Immature natural killer cell (primary cell): Measurements from ENCODE around the gene MED12L. TPM values are rescaled to one million over a fixed set of nuclear protein-coding genes. Genes with fewer than 3 reads are reported as not detected.
"Not testable (repeated sequence)": the region's sequence is repeated elsewhere in the genome, so short reads cannot be mapped to it uniquely, and the experiment has no call there.

Experiments used
- DNase-seq, 3 donors: peaks; one replicate each; pipeline ENCODE4 v3.0.0; 2022; ENCODE audit warnings: mixed read lengths in 1 of 3
- H3K27ac Mint-ChIP-seq, 6 donors: one replicate each; pipeline ENCODE4 v1.8.0; 2020; ENCODE audit warnings: mixed read lengths in 6 of 6, mild to moderate bottlenecking in 5 of 6, inconsistent platforms in 4 of 6, moderate library complexity in 3 of 6
- H3K27me3 Mint-ChIP-seq, 3 donors: one replicate each; pipeline ENCODE4 v1.8.0; 2020 to 2021; ENCODE audit warnings: low read depth in 3 of 3, mild to moderate bottlenecking in 3 of 3, mixed read lengths in 3 of 3, moderate library complexity in 3 of 3, inconsistent platforms in 1 of 3
- H3K36me3 Mint-ChIP-seq, 3 donors: one replicate each; pipeline ENCODE4 v1.8.0; 2020; ENCODE audit warnings: mixed read lengths in 3 of 3, inconsistent platforms in 2 of 3, mild to moderate bottlenecking in 2 of 3
- H3K4me1 Mint-ChIP-seq, 2 donors: one replicate each; pipeline ENCODE4 v1.8.0; 2020; ENCODE audit warnings: inconsistent platforms in 2 of 2, mild to moderate bottlenecking in 2 of 2, mixed read lengths in 2 of 2, moderate library complexity in 1 of 2
- H3K4me3 Mint-ChIP-seq, 5 donors: one replicate each; pipeline ENCODE4 v1.8.0; 2020; ENCODE audit warnings: mild to moderate bottlenecking in 5 of 5, mixed read lengths in 5 of 5, inconsistent platforms in 3 of 5, moderate library complexity in 3 of 5
- H3K9me3 Mint-ChIP-seq, 6 donors: one replicate each; pipeline ENCODE4 v1.8.0; 2020; ENCODE audit warnings: mild to moderate bottlenecking in 6 of 6, mixed read lengths in 6 of 6, inconsistent platforms in 4 of 6, moderate library complexity in 3 of 6
- polyA plus RNA-seq, 3 donors: library from polyadenylated mRNA; unstranded; fragments of 300-500 nt; fragmentation: Illumina TruSeq; gene quantifications; one replicate each; pipeline ENCODE4 v1.2.3, GENCODE V29; 2021

The MED12L gene, protein sequence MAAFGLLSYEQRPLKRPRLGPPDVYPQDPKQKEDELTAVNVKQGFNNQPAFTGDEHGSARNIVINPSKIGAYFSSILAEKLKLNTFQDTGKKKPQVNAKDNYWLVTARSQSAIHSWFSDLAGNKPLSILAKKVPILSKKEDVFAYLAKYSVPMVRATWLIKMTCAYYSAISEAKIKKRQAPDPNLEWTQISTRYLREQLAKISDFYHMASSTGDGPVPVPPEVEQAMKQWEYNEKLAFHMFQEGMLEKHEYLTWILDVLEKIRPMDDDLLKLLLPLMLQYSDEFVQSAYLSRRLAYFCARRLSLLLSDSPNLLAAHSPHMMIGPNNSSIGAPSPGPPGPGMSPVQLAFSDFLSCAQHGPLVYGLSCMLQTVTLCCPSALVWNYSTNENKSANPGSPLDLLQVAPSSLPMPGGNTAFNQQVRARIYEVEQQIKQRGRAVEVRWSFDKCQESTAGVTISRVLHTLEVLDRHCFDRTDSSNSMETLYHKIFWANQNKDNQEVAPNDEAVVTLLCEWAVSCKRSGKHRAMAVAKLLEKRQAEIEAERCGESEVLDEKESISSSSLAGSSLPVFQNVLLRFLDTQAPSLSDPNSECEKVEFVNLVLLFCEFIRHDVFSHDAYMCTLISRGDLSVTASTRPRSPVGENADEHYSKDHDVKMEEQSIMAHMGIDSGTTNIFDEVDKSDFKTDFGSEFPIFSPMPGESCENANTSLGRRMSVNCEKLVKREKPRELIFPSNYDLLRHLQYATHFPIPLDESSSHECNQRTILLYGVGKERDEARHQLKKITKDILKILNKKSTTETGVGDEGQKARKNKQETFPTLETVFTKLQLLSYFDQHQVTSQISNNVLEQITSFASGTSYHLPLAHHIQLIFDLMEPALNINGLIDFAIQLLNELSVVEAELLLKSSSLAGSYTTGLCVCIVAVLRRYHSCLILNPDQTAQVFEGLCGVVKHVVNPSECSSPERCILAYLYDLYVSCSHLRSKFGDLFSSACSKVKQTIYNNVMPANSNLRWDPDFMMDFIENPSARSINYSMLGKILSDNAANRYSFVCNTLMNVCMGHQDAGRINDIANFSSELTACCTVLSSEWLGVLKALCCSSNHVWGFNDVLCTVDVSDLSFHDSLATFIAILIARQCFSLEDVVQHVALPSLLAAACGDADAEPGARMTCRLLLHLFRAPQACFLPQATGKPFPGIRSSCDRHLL (N-terminal part only)
- polyA plus RNA-seq, result under 1 TPM in 1 of 3 donors, not detected in 2; 0.18 TPM

DNA sequence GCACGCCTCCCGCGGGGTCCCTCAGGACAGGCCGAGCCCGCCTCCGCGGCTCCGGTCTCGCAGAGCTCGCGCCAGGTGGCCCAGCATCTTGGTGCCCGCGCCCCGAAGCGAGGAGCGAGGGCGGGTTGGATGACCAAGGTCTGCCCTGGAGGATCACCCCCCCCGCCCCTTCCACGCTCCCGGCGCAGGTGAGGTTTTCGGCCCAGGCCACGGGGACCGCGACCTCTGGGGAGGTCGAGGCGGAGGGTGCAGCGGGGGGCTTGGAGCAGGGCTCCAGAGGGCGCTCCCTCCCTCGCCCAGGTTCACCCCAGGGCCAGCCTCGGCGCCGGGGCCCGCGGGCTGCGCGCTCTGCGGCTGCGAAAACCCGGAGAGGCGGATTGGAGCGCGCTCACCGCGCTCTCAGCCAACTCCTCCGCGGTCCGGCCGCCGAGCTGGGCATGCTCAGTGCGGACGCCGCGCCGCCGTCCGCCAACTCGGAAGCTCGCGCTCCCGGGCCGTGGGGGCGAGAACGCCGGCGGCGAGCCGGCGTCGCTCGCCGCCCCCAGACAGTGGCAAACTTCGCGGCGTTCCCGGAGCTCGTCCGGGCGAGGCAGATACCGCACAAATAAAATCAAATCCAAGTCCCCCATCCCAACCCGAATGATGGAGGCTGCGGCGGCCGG, at the start of gene MED12L:
TSS of gene MED12L (plus strand) at position 438 of the 662 bp plus-strand sequence. CDS start 1,263 bp downstream, outside the sequence.
- no peaks in the 10 kb centered on the region for H3K36me3 Mint-ChIP-seq
- peak within 1 kb of the TSS; percentile 88 to 94 (median 92) for H3K4me3 Mint-ChIP-seq
- peak; percentile 58 to 65 (median 63) for DNase-seq
- H3K4me1 Mint-ChIP-seq, result peaks cover 14 to 19% of the 10 kb centered on the region in 2 donors
- H3K27me3 Mint-ChIP-seq, result peaks cover 8 to 18% (median 12%) of the 10 kb centered on the region in 3 donors
- H3K27ac Mint-ChIP-seq, result peak within 1 kb of the TSS in 2 of 6 donors; percentile 17 to 64
- no peaks in the 10 kb centered on the region for H3K9me3 Mint-ChIP-seq

DNA sequence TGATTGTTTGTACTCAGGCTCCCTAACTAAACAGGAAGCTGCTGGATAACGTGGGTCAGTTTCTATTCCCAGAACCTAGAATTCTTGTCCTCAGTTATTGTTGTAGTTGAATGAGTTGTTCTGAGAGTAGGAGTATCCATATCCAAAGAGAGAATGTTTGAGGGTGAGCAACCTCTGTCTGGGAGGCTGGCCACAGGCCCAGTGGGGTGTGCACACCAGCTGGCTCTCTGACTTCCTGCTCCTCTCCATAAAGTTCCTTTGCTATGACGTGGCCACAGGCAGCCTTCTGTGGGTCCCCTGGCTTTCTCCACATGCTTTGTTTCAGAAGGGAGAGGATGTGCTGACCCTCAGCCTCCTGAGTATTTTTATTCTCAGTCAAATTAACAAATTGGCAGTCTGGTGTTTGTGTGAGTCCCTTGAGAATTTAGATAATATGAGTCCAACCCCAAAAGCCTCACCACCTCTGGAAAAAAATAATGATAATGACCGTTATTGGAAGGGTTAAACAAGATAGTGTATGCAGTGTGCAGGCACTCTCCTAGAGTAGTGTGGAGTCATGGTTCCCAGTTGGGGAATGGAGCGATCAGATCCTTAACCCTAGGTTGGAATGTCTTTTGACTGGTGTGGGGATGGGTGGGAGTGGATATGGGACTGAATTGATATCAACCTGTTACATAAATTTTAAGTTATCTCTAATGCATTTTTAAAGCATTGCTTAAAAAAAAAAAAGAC, 47.6 kb upstream of the MED12L start:
- Mint-ChIP-seq H3K4me1 (no peaks in the 10 kb centered on the region), H3K9me3 (peaks cover 0 to 2% (median 0%) of the 10 kb centered on the region in 6 donors), H3K36me3 (no peaks in the 10 kb centered on the region), H3K27ac (no peak overlapping the region), H3K4me3 (no peak overlapping the region), H3K27me3 (no peaks in the 10 kb centered on the region)
- DNase-seq, result no peak

DNA sequence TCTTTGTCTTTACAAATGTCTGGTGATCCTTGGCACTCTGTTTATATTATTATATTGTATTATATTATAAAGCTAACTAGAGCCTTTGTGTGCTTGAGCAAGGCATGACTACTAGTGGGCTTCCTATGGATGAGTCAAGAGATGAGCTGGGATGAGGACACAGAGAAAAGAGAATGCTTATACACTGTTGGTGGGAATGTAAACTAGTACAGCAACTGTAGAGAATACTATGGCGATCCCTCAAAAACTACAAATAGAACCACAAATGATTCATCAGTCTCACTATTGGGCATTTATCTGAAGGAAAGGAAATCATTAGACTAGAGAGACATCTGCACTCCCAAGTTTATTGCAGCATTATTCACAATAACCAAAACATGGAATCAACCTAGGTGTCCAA, 40.8 kb upstream of the MED12L start:
- Mint-ChIP-seq H3K4me3 (no peak overlapping the region), H3K27me3 (peaks cover 4 to 5% (median 4%) of the 10 kb centered on the region in 3 donors), H3K9me3 (peaks cover 0 to 2% (median 0%) of the 10 kb centered on the region in 6 donors), H3K27ac (no peak overlapping the region), H3K36me3 (no peaks in the 10 kb centered on the region), H3K4me1 (no peaks in the 10 kb centered on the region)
- no peak for DNase-seq

DNA sequence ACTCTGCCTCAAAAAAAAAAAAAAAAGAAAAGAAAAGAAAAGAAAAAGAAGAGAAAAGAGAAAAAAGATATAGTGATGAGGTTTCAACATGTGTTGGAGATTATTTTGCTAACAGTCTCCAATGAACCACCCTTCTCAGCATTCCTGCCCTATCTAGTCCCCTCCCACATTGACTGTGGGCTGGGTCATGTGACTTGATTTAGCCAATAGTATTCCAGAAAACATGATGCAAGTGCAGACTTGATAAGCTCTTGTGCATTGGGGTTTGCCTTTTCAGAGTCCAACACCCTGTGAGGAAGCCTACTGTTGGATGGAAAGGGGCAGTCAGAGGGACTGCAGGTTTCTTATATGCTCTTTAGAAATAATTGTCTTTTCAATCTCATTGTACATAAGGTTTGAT, 37.8 kb upstream of the MED12L start:
- Mint-ChIP-seq H3K27ac (no peak overlapping the region), H3K36me3 (no peaks in the 10 kb centered on the region), H3K4me3 (no peak overlapping the region), H3K4me1 (no peaks in the 10 kb centered on the region), H3K27me3 (peaks cover 4 to 12% (median 5%) of the 10 kb centered on the region in 3 donors), H3K9me3 (peaks cover 0 to under 1% (median 0%) of the 10 kb centered on the region in 6 donors)
- no peak for DNase-seq

DNA sequence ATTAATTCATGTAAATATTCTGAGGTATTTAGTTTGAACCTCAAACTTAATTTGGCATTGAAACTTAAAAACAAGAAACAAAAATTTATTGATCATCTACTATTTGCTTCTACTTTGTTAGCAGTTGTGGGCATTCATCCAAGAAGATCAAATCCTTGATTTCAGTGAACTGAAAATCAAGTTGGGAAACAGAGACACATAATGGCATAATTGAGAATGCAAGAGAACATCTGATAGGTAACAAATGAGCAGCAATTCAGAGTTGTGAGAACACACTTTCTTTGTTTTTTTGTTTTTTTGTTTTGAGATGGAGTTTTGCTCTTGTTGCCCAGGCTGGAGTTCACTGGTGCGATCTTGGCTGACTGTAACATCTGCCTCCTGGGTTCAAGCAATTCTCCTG, 33.9 kb upstream of the MED12L start:
- Mint-ChIP-seq H3K9me3 (no peaks in the 10 kb centered on the region), H3K4me1 (no peaks in the 10 kb centered on the region)

DNA sequence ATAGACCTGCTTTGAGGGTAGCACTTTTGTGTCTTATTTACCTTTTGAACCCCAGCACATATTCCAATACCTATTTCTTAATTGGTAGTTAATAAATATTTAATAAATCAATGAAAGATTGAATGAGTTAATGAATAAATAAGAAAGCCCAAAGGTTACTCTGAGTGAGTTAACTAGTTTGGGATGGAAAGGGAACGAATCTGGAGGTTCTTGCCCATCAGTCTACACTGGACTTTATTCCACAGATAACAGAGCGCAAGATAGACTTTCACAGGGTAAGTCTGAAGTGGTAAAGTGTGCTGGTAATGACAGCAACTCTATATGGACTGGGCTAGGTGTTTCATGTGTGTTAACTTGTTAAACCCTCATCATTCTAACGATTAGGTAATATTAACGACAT, 33.1 kb upstream of the MED12L start:
- Mint-ChIP-seq H3K27me3 (peaks cover 2 to 9% (median 6%) of the 10 kb centered on the region in 3 donors), H3K36me3 (no peaks in the 10 kb centered on the region), H3K4me1 (no peaks in the 10 kb centered on the region), H3K27ac (no peak overlapping the region), H3K9me3 (no peaks in the 10 kb centered on the region), H3K4me3 (no peak overlapping the region)
- DNase-seq, result no peak

More for the DNA sequence above, 33.9 kb upstream of the MED12L start:
- no peak overlapping the region for H3K27ac Mint-ChIP-seq
- H3K4me3 Mint-ChIP-seq, result no peak overlapping the region
- DNase-seq, result no peak
- peaks cover 2 to 10% (median 9%) of the 10 kb centered on the region in 3 donors for H3K27me3 Mint-ChIP-seq
- H3K36me3 Mint-ChIP-seq, result no peaks in the 10 kb centered on the region

DNA sequence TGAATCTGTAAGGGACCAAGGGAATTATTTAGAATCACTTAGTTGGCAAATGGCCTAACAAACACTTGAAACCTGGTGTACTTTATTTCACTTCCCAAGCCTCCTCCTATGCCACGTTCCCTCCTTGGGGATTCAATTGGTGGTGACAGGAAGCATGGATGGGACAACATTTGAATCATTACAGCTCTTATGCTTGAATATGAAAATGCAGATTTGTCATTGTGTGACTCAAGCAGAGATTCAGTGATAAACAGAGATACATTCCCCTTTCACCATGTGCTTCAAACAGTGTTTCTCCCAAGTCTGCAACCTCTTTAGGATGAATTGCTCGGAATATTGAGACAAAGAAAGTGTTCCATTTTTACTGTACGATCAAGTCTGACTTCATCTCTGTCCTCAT, 32.7 kb upstream of the MED12L start:
- H3K27ac Mint-ChIP-seq, result no peak overlapping the region
- no peak overlapping the region for H3K4me3 Mint-ChIP-seq
- no peaks in the 10 kb centered on the region for H3K9me3 Mint-ChIP-seq
- H3K27me3 Mint-ChIP-seq, result peaks cover 2 to 9% (median 5%) of the 10 kb centered on the region in 3 donors
- no peaks in the 10 kb centered on the region for H3K4me1 Mint-ChIP-seq
- no peak for DNase-seq
- no peaks in the 10 kb centered on the region for H3K36me3 Mint-ChIP-seq

DNA sequence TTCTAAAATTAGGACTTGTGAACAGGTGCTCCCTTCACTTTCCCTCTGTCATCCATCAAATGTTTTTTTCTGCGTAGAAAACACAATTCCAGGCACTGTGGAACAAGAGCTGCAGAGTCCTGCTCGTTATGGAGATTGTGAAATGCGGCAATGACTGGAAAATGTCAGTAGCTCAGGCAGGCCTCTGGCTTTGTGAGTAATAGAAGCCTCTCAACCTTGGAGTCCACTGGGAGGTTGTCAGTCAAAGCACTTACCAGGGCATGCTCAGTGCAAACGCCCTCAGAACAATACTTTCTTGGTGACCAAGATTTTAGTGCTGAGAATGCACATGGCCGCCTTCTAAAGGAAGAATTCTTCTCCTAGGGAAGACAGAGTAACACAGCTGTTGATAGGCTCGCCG, 26.7 kb upstream of the MED12L start:
- peaks cover 0 to 3% (median under 1%) of the 10 kb centered on the region in 3 donors for H3K27me3 Mint-ChIP-seq
- H3K4me3 Mint-ChIP-seq, result no peak overlapping the region
- no peaks in the 10 kb centered on the region for H3K36me3 Mint-ChIP-seq
- H3K9me3 Mint-ChIP-seq, result no peaks in the 10 kb centered on the region
- H3K4me1 Mint-ChIP-seq, result no peaks in the 10 kb centered on the region
- DNase-seq, result no peak
- no peak overlapping the region for H3K27ac Mint-ChIP-seq

DNA sequence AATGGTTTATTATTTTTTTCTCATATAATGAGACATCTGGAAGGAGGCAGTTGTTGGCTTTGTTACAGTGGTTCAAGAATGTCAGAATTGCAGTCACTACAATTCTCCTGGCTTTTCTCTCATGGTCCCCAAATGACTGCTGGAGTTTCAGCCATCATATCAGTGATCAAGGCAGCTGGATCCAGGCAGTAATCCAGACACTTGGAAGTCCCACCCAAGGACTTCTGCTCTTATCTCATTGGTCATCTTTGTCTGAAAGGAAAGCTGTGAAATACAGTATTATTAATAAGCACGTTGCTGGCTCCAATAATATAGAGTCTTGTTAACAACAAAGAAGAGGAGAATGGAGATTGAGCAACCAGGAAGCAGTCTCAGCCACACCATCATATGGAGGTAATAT, 22.9 kb upstream of the MED12L start:
- H3K27ac Mint-ChIP-seq, result no peak overlapping the region
- H3K4me1 Mint-ChIP-seq, result no peaks in the 10 kb centered on the region
- no peak for DNase-seq
- no peaks in the 10 kb centered on the region for H3K36me3 Mint-ChIP-seq
- peaks cover 0 to 5% (median under 1%) of the 10 kb centered on the region in 3 donors for H3K27me3 Mint-ChIP-seq
- H3K4me3 Mint-ChIP-seq, result no peak overlapping the region
- H3K9me3 Mint-ChIP-seq, result no peaks in the 10 kb centered on the region

DNA sequence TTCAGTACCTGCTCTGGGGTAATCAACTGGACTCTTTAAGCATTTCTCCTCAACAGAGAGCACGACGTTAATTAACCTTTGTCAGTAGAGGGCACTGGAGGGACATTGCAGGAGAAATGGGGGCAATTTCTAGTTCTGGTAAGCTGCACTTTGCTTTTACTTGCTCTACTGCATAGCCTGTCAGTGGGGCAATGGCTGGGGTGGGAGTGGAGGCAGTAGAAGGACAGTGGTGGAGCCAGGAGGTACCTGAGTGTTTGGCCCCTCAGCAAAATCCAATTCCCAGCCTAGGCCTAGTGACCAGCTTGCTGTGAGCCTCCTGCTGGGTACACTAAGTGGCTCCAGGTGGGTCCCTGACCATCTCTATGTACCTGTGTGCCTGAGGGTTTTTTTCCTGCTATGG, 18.3 kb upstream of the MED12L start:
- H3K4me1 Mint-ChIP-seq, result no peaks in the 10 kb centered on the region

DNA sequence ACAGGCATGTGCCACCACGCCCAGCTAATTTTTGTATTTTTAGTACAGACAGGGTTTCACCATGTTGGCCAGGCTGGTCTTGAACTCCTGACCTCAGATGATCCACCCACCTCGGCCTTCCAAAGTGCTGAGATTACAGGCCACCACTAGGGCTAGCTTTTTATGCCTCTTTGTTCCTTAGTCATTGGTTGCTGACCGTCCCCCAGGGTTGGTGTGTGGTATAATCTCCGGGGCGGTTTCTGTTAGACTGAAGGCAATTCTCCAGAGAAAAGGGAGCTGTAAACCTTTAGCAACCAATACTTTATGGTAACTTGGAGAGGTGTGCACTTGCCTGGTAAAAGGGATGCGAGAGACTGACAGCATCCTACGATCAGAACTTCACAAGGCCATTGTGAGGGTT, 12.6 kb upstream of the MED12L start:
- H3K27ac Mint-ChIP-seq, H3K4me1 Mint-ChIP-seq, H3K27me3 Mint-ChIP-seq, DNase-seq, H3K4me3 Mint-ChIP-seq, H3K36me3 Mint-ChIP-seq, H3K9me3 Mint-ChIP-seq: not testable (repeated sequence)

More for the DNA sequence above, 18.3 kb upstream of the MED12L start:
- no peak overlapping the region for H3K4me3 Mint-ChIP-seq
- DNase-seq, result no peak
- peaks cover 0 to 5% (median 2%) of the 10 kb centered on the region in 3 donors for H3K27me3 Mint-ChIP-seq
- H3K27ac Mint-ChIP-seq, result no peak overlapping the region
- no peaks in the 10 kb centered on the region for H3K36me3 Mint-ChIP-seq
- no peaks in the 10 kb centered on the region for H3K9me3 Mint-ChIP-seq

DNA sequence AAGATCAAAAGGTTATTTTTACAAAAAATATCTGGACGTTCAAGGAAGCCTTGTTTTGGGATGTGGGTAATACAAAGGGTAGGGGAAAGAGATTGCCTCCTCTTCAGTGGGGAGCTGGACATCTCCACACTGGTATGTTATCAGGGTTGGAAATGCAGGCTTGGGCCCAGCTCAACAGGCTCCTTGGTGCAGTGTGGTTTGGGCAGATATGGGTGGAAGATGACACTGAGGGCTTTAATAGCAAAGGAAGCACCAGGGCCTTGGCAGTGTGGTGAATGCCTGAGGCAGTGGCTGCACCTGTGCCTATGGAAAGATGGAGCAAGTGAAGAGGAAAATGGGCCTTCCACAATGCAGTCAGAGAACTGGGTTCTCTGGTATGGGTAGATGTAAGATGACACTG, 11.2 kb upstream of the MED12L start:
- Mint-ChIP-seq H3K4me3 (no peak overlapping the region), H3K9me3 (no peaks in the 10 kb centered on the region)

More for the DNA sequence above, 11.2 kb upstream of the MED12L start:
- H3K27me3 Mint-ChIP-seq, result no peaks in the 10 kb centered on the region
- no peak for DNase-seq
- no peaks in the 10 kb centered on the region for H3K4me1 Mint-ChIP-seq
- H3K27ac Mint-ChIP-seq, result no peak overlapping the region
- H3K36me3 Mint-ChIP-seq, result no peaks in the 10 kb centered on the region
